Activated CD4-positive, alpha-beta T cell treated with anti-CD3 and anti-CD28 coated beads, Interleukin-2, amount 50 U/mL, for 1 hour (primary cell): ENCODE results near the gene GALNTL6.
"Not testable (repeated sequence)": the region's sequence is repeated elsewhere in the genome, so short reads cannot be mapped to it uniquely, and the experiment has no call there.

ENCODE experiments used
- DNase-seq: peaks from one replicate; pipeline ENCODE4 v3.0.0-alpha.2; 2020

The GALNTL6 gene

GRCh38 chr4:172412851-172413580, 599.8 kb downstream of the GALNTL6 start:
- no peak for DNase-seq

DNA sequence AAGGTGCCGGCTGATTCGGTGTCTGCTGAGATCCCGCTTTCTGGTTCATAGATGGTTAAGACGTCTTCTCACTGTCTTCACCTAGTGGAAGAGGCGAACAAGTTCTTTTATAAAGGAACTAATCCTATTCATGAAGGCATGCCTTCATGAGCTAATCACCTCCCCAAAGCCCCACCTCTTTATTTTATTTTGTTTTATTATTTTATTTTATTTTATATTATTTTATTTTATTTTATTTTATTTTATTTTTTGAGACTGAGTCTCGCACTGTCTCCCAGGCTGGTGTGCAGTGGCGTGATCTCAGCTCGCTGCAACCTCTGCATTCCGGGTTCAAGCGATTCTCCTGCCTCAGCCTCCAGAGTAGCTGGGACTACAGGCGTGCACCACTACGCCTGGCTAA, 615.8 kb downstream of the GALNTL6 start:
- not testable (repeated sequence) for DNase-seq

DNA sequence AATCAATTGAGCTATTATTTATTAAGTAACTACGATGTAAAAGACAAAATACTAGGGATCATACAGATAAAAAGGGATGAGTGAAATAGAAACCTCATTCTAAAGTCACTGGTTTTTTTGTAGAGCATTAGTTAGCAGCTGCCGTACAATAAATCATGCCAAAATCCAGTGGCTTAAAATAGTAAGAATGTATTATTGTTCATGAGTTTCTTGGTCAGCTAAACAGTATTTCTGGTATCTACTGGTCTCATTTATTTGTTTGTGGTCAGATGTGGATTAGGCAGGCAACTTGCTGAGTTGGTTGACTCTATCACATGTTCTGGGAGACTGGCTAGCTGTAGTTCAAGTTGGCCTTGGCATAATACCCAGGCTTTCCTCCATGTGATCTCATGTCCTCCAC, 667.3 kb downstream of the GALNTL6 start:
- no peak for DNase-seq

GRCh38 chr4:172481802-172482508, 668.8 kb downstream of the GALNTL6 start:
- DNase-seq, result no peak

- no peak for DNase-seq
Measured at GRCh38 chr4:172485007-172485406, 671.8 kb downstream of the GALNTL6 start.

GRCh38 chr4:172486531-172486930, 673.3 kb downstream of the GALNTL6 start:
- no peak for DNase-seq

DNA sequence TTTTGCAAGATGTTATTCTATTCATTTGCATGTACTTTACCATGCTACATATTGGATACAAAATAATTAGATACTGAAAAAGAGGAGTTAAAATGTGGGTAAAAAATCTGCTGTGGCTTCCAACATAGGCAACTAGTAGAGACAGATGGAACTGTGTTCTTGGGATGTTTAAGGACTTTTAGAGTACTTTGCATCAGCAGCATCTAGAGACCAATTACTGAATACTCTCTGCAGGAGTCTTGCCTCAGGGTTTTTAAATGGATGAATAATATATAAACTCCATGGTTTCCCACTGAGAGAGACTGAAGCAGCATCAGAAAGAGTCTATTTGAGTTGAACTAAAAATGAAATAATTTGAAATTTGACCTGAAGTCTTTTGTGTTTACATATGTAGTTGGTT, 676.7 kb downstream of the GALNTL6 start:
- no peak for DNase-seq

- DNase-seq, result no peak
Measured at GRCh38 chr4:172495769-172496168, 682.6 kb downstream of the GALNTL6 start.

DNA sequence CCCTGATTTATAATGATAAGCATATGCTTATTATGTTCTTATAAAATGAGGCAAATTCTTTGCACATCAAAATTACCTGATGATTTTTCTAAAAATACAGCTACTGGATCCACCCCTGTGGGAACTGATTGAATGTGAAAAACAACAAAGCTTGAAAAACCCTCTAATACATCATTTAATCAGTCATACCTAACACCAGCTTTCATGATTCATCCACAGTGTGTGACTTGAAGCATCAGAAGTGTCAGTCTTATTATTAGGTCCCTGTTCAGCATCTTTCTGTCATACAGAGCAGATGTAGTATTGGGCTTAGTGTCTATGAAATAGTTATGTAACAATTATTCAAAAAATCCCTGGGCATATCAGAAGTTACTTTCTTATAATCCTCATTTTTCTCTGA, 684.1 kb downstream of the GALNTL6 start:
- no peak for DNase-seq

DNA sequence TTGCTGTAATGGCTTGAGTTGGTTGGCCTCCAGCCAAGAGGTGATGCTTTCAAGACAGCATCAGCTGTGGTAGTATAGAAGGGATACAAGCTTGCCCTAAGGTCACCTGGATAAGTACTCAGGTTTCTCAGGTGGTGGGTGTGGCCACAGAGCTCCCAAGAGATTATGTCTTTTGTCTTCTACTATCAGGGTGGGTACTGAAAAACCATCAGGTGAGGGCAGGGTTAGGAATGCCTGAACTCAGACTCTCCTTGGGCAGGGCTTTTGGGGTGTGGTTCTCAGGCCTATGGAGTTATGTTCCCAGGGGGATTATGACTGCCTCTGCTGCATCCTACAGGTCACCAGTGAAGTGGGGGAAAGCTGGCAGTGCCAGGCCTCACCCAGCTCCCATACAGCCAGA, 700.8 kb downstream of the GALNTL6 start:
- no peak for DNase-seq

DNA sequence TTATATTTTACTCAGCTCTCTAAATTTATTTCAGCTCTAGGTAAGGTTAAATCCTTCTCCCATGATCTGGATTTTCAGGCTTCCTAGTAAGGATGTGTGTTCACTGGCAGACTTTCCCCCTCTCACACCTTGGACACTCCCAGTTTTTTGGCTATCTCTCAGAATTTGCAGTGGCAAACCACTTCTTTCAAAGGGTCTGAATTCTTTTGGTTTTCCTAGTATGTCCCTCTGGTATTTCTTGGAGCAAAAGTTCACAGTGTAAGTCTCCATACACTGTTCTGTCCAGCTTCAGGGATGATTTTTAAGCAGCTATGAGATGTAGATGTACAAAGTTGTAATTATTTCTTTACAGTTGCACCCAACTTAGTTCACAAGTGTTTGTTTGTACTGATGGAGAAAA, 701.6 kb downstream of the GALNTL6 start:
- DNase-seq, result no peak

DNA sequence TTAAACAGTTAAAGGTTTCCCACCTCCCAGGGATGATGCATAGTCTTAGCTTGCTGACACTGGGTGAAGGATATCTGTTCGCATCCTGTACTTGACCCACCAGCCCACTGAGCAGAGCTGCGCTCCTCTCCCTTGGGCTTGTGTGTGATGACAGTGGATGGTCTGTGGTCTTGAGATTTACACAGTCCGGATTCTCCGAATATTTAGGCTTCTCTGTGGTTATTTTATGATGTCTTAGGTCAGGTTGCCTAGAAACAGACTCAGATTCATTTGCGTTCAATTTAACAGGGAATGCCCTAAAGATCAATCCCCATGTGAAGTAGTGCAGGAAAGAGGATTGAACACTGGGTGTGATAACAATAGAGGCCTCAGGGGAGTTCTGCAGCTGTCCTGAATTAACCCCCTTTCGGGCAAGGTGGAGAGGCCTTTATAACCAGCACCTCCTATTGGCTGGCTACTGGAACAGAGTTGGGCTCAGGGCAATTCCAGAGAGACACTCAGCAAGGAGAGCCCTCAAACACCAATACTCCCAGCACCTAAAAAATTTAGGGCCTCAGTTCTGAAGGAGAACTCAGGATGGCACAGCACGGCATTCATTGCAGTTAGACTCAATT, 702.2 kb downstream of the GALNTL6 start:
- no peak for DNase-seq

- DNase-seq, result no peak
Measured at GRCh38 chr4:172517391-172517790, 704.2 kb downstream of the GALNTL6 start.

DNA sequence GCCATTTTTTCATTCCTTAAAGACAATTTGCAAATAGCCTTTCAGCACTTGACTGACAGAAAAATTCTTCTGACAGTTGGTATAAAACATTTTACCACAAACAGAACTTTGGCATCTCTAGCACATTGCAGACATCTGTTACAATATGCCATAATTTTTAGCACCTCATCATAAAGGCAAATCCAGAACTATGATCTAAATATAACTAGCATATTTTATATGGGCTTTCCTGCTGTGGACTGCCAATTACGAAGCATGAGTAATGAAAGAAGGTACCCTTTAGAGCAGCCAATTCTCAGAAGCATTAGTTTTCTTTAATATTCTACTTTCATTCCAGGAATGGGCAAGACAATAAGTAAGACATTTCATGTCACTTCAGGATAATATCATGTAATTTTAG, 708.0 kb downstream of the GALNTL6 start:
- no peak for DNase-seq

GRCh38 chr4:172521680-172522079, 708.5 kb downstream of the GALNTL6 start:
- no peak for DNase-seq

DNA sequence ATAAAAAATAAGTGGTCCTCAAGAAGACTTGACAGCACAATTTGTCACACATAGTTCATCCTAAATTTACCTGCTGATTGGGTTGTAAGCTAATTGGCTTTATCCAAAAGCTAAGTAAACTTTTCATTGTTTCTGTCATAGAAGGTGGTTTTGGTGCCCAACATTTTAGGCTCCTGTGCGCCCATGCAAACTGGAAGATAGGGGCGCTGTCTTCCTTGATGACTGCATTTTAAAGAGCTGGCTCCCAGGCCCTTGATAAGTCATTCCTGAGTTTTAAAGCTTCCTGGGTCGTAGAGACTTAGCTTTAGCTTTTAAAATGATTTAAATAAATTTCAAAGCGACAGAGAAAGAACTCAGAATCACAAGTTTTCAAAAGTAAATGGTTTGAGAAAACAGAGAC, 730.0 kb downstream of the GALNTL6 start:
- no peak for DNase-seq

DNA sequence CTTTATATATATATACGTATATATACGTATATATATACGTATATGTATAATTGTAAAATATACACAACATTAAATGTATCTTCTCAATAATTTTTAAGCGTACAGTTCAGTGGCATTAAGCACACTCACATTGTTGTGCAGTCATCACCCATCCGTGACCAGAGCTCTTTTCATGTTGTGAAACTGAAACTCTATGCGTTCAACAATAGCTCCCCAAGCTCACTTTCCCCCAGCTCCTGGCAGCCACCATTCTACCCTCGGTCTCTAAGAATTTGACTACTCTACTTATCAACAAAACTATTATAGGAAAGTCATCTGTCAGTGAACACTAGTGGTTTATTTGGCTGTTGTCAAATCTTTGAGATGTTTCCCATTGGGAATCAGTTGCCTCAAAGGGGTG, 733.6 kb downstream of the GALNTL6 start:
- no peak for DNase-seq

DNA sequence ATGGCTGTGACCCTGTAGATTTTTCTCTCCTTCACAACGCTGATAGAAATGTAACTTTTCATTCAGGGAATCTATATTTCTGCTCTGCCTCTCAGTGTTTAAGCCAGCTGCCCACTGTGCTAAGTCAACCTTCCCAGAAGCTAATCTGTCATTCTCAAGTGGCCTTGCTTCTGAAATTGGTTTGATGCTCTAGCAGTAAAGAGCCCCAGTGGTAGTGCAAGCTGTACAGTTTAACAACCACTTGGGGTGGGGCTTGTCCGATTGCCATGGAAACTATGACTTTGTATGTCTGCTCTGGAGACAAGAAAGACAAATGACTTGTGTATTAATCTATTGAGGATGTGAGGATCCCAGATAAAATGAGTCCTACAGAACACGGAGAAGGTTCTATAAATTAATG, 734.5 kb downstream of the GALNTL6 start:
- DNase-seq, result no peak

GRCh38 chr4:172553216-172553615, 740.0 kb downstream of the GALNTL6 start:
- no peak for DNase-seq

GRCh38 chr4:172554588-172554987, 741.4 kb downstream of the GALNTL6 start:
- DNase-seq, result no peak

DNA sequence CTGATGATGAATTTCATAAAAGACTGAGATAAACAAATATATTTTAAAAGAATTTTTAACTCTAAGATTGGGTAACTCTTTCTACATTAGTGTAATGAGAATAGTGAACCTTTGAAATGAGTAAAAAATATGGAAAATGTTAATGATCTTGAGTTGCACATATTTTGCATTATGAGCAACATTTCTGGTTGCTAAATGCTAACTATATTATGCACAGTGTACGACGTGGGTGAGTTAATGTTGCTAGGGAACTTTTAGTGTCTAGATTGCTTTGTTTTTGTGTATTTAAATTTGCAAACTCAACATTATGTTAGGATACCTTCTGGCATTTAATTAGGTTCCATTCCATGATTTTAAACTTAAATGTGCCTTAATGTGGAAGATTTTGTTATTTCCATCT, 742.5 kb downstream of the GALNTL6 start:
- no peak for DNase-seq

DNA sequence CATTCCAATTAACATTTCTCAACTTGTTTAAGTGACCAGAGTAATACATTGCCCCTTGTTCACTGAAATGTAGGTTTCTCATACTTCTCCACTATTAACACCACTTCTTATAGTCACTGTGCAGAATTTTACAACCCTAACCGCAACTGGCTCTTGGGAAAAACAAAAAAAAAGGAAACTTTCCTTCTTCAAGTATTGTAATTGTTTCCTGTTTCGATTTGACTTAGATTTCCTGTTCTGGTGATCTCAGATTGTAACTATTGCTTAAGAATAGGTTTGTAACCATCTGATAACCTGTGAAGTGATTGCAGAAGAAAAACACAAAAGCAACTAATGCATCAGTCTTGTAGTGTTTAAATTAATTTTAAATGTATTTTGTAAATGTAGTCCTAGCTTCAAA, 760.7 kb downstream of the GALNTL6 start:
- DNase-seq, result no peak

GRCh38 chr4:172578712-172579111, 765.5 kb downstream of the GALNTL6 start:
- DNase-seq, result no peak

GRCh38 chr4:172584816-172585215, 771.6 kb downstream of the GALNTL6 start:
- no peak for DNase-seq
